Measurements from ENCODE around the gene CMSS1.

DNA sequence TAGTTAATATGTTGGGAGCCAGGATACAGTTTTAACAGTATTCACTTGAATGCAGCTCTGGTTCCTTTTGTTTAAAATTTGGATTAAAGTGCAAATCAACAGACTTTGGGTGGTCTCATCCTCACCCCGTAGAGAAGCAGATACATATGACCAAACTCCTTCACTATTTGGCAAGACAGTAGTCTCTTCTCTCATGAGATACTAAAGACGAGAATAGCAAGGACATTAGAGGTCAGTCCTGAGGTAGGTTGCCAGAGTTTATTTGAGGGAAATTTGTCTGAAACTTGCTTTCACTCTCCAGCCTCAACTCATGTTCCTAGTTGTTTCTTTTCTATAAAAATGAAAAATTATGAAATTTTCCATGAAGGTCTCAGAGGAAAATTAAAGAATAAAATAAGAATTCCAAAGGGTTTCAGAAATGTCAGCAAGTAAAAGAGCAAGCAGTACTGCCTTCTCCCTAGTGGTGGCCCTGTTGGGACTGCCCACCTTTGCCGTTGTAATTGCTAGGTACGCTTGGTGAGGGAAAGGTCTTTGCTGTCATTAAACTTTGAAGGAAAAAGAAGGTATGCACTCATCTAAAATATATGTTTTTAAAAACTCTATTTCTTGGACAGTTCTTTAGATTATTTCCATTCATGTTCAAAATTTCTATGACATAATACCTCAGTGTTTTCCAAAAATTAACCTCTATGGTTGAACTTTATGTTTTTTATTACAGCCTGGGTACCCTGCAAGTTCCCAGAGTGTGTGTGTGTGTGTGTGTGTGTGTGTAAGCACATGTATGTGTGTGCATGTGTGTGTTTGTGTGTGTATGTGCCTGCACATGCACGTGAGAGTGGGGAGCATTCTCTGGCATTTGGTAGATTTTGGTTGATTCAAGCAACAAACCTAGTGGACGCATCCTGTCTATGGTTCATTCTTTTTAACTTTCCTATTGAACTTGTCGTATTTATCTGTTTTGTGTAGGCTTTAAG is 111.4 kb downstream of the CMSS1 start:
- TF ChIP-seq CSDC2 (CRISPR knock-in tag; IDR thresholded peaks at IDR 0.05) = no peak
- TF ChIP-seq ZNF70 (CRISPR knock-in tag; IDR thresholded peaks at IDR 0.05) = no peak
- TF ChIP-seq, protein P1, sequence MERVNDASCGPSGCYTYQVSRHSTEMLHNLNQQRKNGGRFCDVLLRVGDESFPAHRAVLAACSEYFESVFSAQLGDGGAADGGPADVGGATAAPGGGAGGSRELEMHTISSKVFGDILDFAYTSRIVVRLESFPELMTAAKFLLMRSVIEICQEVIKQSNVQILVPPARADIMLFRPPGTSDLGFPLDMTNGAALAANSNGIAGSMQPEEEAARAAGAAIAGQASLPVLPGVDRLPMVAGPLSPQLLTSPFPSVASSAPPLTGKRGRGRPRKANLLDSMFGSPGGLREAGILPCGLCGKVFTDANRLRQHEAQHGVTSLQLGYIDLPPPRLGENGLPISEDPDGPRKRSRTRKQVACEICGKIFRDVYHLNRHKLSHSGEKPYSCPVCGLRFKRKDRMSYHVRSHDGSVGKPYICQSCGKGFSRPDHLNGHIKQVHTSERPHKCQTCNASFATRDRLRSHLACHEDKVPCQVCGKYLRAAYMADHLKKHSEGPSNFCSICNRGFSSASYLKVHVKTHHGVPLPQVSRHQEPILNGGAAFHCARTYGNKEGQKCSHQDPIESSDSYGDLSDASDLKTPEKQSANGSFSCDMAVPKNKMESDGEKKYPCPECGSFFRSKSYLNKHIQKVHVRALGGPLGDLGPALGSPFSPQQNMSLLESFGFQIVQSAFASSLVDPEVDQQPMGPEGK (CRISPR knock-in tag; IDR thresholded peaks at IDR 0.05; ENCODE audit: borderline replicate concordance) = no peak

Measured in SK-N-SH treated with all-trans-retinoic acid at 6 μM for 48 hours (cell line).